Duodenal mucosa (tissue), 2 donors: Measurements from ENCODE around the gene ARHGEF28.

Source experiments
- H3K27ac ChIP-seq: one replicate; pipeline ENCODE4 v1.7.0; 2013; ENCODE audit warnings: low read depth, low read length
- H3K27me3 ChIP-seq, 2 donors: one replicate each; pipeline ENCODE4 v1.7.0; 2013; ENCODE audit warnings: low read length in 2 of 2, control low read depth in 1 of 2; ENCODE audit not compliant: insufficient read depth in 2 of 2, control insufficient read depth in 1 of 2
- H3K36me3 ChIP-seq, 2 donors: one replicate each; pipeline ENCODE4 v1.7.0; 2013; ENCODE audit warnings: low read length in 2 of 2, control low read depth in 1 of 2; ENCODE audit not compliant: insufficient read depth in 2 of 2, control insufficient read depth in 1 of 2
- H3K4me1 ChIP-seq, 2 donors: one replicate each; pipeline ENCODE4 v1.7.0; 2013; ENCODE audit warnings: low read length in 2 of 2, control low read depth in 1 of 2; ENCODE audit not compliant: insufficient read depth in 2 of 2, control insufficient read depth in 1 of 2
- H3K4me3 ChIP-seq, 2 donors: one replicate each; pipeline ENCODE4 v1.7.0; 2013; ENCODE audit warnings: low read length in 2 of 2, low read depth in 1 of 2
- H3K9ac ChIP-seq, 2 donors: one replicate each; pipeline ENCODE4 v1.7.0; 2013; ENCODE audit warnings: low read length in 2 of 2, low read depth in 1 of 2
- H3K9me3 ChIP-seq, 2 donors: one replicate each; pipeline ENCODE4 v1.7.0; 2013; ENCODE audit warnings: low read length in 2 of 2, control low read depth in 1 of 2; ENCODE audit not compliant: control insufficient read depth in 1 of 2

ARHGEF28 gene

GRCh38 chr5:73668486-73669111 lies 42.6 kb downstream of the ARHGEF28 start:
- Histone ChIP-seq H3K4me3 (no peak overlapping the region), H3K27me3 (no peaks in the 10 kb centered on the region), H3K27ac (no peak overlapping the region), H3K9ac (no peak overlapping the region), H3K4me1 (peaks cover 0 to 10% of the 10 kb centered on the region in 2 donors), H3K36me3 (no peaks in the 10 kb centered on the region), H3K9me3 (no peaks in the 10 kb centered on the region)

GRCh38 chr5:73670731-73671130 lies 44.7 kb downstream of the ARHGEF28 start:
- Histone ChIP-seq H3K9me3 (no peaks in the 10 kb centered on the region), H3K4me1 (peaks cover 0 to 15% of the 10 kb centered on the region in 2 donors), H3K27ac (no peak overlapping the region), H3K9ac (no peak overlapping the region), H3K4me3 (no peak overlapping the region), H3K27me3 (no peaks in the 10 kb centered on the region), H3K36me3 (no peaks in the 10 kb centered on the region)

GRCh38 chr5:73672132-73672531 lies 46.1 kb downstream of the ARHGEF28 start:
- no peaks in the 10 kb centered on the region for H3K9me3 ChIP-seq
- no peaks in the 10 kb centered on the region for H3K36me3 ChIP-seq
- no peaks in the 10 kb centered on the region for H3K27me3 ChIP-seq
- no peak overlapping the region for H3K27ac ChIP-seq
- peaks cover 0 to 15% of the 10 kb centered on the region in 2 donors for H3K4me1 ChIP-seq
- H3K9ac ChIP-seq: no peak overlapping the region
- no peak overlapping the region for H3K4me3 ChIP-seq

DNA sequence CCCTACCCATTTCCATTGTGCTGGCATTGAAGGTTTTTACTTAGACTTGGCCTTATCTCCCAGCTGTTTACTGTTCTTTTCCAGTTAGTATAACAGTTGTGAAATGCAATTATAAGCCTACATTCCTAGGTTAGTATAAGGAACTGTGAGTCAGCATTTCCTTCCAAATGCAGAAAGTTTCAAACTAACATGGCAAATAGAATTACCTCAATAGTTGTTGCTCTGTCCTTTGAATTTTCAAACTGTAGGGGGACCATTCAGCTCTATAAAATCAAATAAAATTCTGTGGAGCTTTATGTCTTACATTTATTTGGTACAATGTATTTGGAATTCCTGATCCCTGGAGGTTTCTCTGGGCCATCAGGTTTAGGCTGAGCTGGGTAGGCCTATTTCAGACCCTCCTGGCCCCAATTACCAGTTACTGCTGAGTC lies 47.2 kb downstream of the ARHGEF28 start:
- no peaks in the 10 kb centered on the region for H3K27me3 ChIP-seq
- H3K27ac ChIP-seq: no peak overlapping the region

GRCh38 chr5:73674669-73675004 lies 48.6 kb downstream of the ARHGEF28 start:
- Histone ChIP-seq H3K4me1 (peaks cover 3 to 15% of the 10 kb centered on the region in 2 donors), H3K36me3 (no peaks in the 10 kb centered on the region), H3K4me3 (no peak overlapping the region), H3K27me3 (no peaks in the 10 kb centered on the region), H3K27ac (no peak overlapping the region), H3K9ac (no peak overlapping the region), H3K9me3 (no peaks in the 10 kb centered on the region)

More for the DNA sequence above, 47.2 kb downstream of the ARHGEF28 start:
- peaks cover 0 to 15% of the 10 kb centered on the region in 2 donors for H3K4me1 ChIP-seq
- H3K9ac ChIP-seq: no peak overlapping the region
- H3K9me3 ChIP-seq: no peaks in the 10 kb centered on the region
- H3K36me3 ChIP-seq: no peaks in the 10 kb centered on the region
- no peak overlapping the region for H3K4me3 ChIP-seq

DNA sequence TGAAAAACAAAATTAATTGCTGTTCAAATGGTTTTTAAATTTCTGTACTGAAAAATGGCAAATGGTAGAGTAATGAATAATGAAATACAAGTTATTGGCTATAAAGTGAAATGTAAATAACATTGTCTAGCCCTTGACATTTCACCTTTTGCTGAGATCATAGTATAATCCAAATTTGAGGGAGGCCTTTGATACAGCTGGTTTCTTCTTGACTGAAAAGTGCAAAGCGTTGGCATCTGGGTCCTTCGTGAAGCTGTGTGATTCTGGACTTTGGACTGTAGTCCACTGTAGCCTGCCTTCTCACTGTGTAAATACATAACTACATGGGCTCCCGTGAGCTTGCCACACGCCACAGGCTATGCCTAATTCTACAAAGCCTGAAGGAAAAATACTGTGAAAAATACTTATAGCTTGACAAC lies 52.3 kb downstream of the ARHGEF28 start:
- no peaks in the 10 kb centered on the region for H3K9me3 ChIP-seq
- no peak overlapping the region for H3K9ac ChIP-seq
- no peaks in the 10 kb centered on the region for H3K36me3 ChIP-seq
- H3K4me1 ChIP-seq: peaks cover 3 to 9% of the 10 kb centered on the region in 2 donors
- no peak overlapping the region for H3K4me3 ChIP-seq
- H3K27me3 ChIP-seq: no peaks in the 10 kb centered on the region
- no peak overlapping the region for H3K27ac ChIP-seq

DNA sequence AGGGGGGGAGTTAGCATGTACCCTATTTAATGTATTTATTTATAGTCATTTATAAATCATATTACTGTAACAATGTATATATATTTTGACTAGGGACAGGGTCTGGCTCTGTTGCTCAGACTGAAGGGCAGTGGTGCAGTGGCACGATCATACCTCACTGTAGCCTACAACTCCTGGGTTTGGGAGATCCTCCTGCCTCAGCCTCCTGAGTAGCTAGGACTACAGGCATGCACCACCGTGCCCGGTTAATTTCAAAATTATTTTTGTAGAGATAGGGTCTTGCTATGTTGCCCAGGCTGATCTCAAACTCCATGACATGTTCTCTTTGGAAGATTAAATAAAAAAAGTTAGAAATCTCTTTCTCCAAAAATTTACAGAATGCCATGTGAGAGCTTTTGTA lies 52.8 kb downstream of the ARHGEF28 start:
- Histone ChIP-seq H3K4me1 (peaks cover 3 to 7% of the 10 kb centered on the region in 2 donors), H3K27ac (no peak overlapping the region), H3K27me3 (no peaks in the 10 kb centered on the region), H3K36me3 (no peaks in the 10 kb centered on the region), H3K9ac (no peak overlapping the region), H3K9me3 (no peaks in the 10 kb centered on the region), H3K4me3 (no peak overlapping the region)

DNA sequence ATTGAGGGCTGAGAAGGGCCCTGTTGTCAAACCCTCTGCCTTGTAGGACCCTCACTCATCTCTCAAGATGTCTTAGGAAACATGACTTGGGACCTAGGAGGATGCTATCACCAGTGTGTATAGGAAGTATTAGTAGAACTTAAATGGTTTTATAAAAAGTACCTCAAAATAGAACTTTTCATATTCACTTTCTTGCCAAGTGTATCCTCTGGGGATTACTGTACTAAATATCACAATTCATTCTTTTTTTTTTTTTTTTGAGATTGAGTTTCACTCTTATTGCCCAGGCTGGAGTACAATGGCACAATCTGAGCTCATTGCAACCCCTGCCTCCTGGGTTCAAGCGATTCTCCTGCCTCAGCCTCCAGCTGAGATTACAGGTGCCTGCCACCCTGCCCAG lies 56.2 kb downstream of the ARHGEF28 start:
- Histone ChIP-seq H3K36me3 (no peaks in the 10 kb centered on the region), H3K27me3 (no peaks in the 10 kb centered on the region), H3K27ac (no peak overlapping the region), H3K9me3 (no peaks in the 10 kb centered on the region), H3K4me3 (no peak overlapping the region), H3K4me1 (peaks cover 0 to 3% of the 10 kb centered on the region in 2 donors), H3K9ac (no peak overlapping the region)

- no peaks in the 10 kb centered on the region for H3K4me1 ChIP-seq
- no peak overlapping the region for H3K4me3 ChIP-seq
- no peaks in the 10 kb centered on the region for H3K36me3 ChIP-seq
- no peak overlapping the region for H3K9ac ChIP-seq
- no peaks in the 10 kb centered on the region for H3K27me3 ChIP-seq
- no peak overlapping the region for H3K27ac ChIP-seq
- no peaks in the 10 kb centered on the region for H3K9me3 ChIP-seq
Observed at GRCh38 chr5:73684691-73685090, 58.7 kb downstream of the ARHGEF28 start.

DNA sequence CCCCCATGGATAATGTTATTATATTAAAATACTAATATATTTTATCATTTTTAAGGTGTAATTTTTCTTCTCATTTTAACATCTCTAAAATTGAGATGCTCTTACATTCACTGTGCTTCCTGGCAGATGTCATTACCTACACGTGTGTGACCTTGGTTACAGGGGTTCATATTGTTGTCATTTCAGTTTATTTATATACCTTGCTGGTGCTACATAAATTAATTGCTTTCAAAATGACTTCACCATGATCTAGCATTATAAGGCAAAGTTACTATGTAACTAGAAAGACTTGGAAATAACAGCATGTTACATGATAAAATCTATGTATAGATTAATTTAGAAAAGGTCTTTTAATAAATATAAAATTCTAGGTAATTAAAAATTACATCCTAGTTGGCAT lies 60.9 kb downstream of the ARHGEF28 start:
- no peaks in the 10 kb centered on the region for H3K27me3 ChIP-seq
- no peak overlapping the region for H3K27ac ChIP-seq
- H3K9me3 ChIP-seq: no peaks in the 10 kb centered on the region
- no peak overlapping the region for H3K9ac ChIP-seq
- H3K4me1 ChIP-seq: no peaks in the 10 kb centered on the region
- no peak overlapping the region for H3K4me3 ChIP-seq
- no peaks in the 10 kb centered on the region for H3K36me3 ChIP-seq

GRCh38 chr5:73687357-73687756 lies 61.4 kb downstream of the ARHGEF28 start:
- Histone ChIP-seq H3K4me1 (no peaks in the 10 kb centered on the region), H3K9ac (no peak overlapping the region), H3K36me3 (no peaks in the 10 kb centered on the region), H3K4me3 (no peak overlapping the region), H3K9me3 (no peaks in the 10 kb centered on the region), H3K27ac (no peak overlapping the region), H3K27me3 (no peaks in the 10 kb centered on the region)
